HG03521 (cell line): ENCODE results near the gene CSN1S1.
A peak's percentile ranks its signal among the peaks of the same experiment; 100 is the strongest.
"Not testable (repeated sequence)": the region's sequence is repeated elsewhere in the genome, so short reads cannot be mapped to it uniquely, and the experiment has no call there.

ENCODE experiments used
- ATAC-seq: cut with Tn5 transposase; IDR thresholded peaks from one replicate; pipeline ENCODE4 v1.9.1; 2021; ENCODE audit warnings: mild to moderate bottlenecking, moderate library complexity; ENCODE audit not compliant: unreplicated experiment

Gene CSN1S1, protein sequence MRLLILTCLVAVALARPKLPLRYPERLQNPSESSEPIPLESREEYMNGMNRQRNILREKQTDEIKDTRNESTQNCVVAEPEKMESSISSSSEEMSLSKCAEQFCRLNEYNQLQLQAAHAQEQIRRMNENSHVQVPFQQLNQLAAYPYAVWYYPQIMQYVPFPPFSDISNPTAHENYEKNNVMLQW

DNA sequence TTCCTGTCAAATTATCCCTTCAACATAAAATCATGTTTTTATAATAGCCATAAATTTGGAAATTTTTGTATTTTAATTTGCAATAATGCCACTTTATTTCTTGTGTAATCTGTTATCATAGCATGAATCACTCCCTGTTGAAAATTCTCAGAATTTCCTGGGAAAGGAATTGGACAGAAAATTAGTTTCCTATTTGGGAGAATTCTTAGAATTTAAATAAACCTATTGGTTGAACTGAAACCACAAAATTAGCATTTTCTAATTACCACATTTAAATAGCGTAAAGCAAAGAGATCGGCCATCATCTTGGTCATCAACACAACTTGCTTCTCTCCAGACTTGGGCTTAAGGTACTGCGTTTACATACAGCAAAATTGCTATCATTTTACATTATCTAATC, at the start of gene CSN1S1:
Gene CSN1S1 (plus strand): TSS at position 301 of the 400 bp plus-strand sequence. CDS start 1,488 bp downstream, outside the sequence.
- no peak for ATAC-seq

DNA sequence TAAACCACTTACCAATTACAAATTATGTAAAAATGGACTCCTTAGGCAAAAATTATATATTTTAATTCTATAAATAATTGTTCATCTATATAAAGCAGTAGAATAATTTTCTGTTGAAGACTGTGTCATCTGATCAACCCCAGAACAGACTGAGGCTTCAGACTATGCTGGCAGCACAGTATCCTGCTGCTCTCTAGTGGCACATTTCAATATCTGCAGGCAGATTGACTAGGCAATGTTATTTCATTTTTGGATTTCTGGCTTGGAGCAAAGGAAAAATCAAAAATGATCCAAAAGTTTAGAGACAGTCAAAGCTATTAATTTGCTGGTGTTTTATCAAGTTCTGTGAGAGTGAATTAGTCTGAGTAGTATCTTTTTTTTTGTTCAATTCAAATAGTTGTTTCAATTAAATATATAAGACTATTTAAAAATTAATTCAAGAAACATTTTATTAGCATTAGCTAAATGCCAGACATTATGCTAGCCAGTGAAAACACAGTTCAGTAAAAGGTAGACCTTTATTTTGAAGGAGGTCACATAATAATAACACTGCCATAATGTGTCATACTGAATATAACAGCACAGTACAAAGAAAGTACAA, 49.6 kb upstream of the CSN1S1 start:
- ATAC-seq: peak; percentile 75

DNA sequence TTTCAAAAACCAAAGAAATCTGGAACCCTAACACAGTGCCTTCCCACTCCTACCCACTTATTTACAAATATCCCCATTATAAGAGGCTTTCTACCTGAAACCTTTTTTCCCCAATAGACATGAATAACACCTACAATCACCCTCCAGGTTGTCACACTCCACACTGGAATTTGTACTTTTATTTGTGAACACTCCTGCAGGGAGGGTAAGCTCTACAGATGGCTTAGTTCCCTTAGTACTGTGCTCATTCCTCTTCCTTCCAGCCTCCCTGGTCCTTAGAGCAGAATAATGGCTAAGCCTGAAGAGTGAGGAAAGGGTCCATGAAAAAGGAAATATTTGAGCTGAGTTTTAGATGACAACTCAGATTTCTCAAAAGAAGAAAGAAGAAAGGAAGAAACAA, 48.7 kb upstream of the CSN1S1 start:
- ATAC-seq: no peak

DNA sequence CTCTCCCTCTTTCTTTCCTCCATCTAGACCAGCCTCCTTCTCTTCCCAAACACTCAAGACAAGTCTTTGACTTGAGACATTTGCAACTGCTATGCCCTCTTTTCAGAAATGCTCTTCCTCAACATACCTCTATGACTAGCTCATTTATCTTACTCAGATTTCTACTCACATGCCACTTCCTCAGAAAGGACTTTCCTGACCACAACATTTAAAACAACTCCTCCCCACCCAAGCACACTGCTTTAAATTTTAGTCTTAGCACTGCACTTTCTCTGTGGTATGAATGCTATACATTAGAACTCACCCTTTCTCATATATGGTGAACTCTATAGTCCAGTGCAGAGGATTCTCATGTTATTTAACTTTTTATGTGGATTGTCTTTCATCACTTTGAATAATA, 42.5 kb upstream of the CSN1S1 start:
- no peak for ATAC-seq

DNA sequence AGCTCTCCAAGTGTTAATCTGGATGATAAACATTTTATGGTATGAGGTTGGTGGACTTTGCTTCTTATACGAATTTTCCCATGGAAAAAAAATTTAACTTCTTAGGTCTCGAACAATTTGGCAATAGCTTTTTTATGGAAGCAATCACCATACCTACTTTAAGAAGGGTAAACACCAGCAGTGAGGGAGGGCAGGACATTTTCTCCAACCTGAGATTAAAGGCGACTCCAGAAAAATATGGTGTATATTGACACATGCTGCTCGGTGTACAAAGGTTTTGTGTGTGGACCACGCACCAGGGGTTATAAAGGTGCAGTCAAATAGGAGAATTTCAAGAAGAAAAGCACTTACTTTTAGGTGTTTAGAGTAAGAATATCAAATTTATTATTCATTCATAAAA, 36.7 kb upstream of the CSN1S1 start:
- ATAC-seq: no peak

DNA sequence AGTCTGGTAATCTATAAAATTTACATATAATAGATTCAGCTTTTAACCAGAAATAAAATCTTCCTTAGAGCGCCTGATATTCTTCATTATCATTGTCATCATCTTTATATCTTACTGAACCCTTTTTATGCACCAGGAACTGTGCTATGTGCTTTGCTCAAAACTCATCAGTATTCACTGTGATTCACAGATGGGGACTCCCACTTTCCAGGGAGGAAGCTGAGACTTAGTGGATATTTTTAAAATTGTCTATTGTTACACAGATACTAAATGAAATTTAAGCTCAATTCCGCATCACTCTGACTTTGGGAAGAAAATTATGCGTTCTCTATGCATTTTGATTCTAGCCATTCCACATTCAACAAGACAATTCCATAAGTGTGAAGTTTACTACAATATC, 36.1 kb upstream of the CSN1S1 start:
- no peak for ATAC-seq

DNA sequence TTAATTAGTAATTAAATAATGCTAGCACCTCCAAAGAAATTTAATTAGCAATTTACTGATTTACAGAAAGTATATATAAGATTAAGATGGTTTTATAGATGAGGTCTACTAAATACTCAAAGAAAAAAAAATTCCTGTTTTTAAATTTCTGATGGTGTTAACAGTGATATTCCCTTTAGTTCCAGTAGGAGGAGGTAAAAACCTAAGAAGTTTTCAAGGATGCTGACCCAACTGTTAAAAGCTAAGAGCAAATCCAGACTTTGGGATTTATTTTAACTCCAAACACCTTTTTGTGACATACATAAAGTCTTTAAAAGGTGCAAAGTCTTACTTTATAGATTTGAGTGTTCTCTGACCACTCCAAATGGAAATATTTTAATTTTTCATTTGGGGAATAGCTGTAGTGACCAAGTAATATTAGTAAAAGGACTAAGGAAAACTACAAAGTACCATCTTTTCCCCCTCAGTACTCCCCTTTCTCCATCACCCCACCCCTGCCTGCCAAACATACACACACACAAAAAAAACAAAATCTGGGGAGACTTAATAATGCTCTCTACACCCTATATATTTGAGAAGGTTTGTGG, 34.2 kb upstream of the CSN1S1 start:
- no peak for ATAC-seq

DNA sequence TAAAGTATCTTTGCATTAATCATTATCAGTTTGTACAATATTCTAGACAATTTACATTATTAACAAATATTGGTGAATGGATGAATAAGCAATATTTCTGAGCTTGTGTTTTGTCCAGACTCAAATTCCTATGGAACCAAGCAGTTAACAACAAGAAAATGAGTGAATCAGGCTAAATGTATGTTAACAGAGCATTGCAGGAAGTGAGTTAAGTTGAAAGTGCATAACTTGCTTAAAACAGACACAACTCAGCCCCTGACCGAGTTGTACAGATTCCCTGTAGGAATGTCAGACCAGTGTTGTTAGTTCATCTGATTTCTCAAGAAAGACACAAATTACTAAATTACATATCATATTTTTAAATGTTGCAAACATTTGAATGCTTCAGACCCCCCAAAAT, 23.7 kb upstream of the CSN1S1 start:
- no peak for ATAC-seq

DNA sequence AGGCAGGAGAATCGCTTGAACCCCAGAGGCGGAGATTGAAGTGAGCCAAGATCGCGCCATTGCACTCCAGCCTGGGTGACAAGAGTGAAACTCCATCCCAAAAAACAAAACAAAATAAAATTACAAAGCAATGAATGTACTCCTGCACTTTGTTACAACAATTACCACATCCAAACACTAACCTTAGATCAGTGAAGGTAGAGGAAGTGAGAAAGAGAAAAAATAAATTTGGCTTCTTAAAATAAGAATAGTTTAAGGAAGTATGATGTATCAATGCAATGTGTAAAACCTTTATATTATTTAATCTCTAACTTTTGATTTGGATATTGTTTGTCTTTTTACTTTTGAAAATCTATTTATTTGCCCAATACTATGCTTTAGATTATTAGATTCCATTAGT, 21.7 kb upstream of the CSN1S1 start:
- no peak for ATAC-seq

DNA sequence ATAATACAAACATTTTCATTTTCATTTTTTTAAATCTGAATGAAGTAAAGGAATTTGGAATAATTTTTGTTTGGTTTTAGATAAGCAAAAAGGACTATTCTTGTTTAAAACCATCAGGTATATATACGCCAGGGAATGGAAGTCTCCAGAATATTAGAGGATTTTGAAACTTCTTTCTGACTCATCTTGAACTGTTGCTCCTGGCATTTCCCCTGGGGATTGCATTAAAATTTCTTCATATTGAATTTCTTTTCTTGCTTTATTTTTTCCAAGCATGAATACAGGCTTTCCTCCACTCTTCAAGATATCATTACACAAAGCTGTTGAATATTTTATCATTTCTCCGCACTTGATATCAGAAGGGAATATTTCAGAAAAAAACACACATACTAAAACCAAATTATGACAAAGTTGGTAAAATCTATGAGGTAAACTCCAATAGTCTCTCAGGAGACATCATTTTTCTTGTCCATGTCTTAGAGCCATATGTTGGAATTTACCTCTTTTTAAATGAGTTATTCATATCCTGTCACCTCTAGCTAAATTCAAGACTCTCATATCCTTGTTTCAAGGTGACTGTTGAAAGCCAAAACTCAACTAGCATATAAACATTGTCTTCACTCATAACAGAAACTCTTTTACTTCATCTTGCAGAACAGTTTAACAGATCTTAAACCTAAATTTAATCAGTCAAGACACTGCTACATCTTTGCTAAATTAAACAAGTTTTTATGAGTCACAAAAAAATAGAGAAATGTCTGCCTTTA, 20.7 kb upstream of the CSN1S1 start:
- ATAC-seq: no peak

DNA sequence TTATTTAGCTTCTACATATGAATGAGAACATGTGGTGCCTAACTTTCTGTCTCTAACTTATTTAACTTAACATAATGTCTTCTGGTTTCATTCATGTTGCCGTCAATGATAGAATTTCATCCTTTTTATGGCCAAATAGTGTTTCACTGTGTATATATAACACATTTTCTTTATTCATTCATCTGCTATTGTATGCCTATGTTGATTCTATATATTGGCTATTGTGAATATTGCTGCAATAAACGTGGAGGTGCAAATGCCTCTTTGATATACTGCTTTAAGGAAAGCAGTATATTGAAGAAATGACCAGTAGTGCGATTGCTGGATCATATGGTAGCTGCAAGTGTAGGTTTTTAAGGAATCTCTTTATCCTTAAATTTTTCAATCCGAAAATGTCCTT, 10.0 kb upstream of the CSN1S1 start:
- no peak for ATAC-seq

DNA sequence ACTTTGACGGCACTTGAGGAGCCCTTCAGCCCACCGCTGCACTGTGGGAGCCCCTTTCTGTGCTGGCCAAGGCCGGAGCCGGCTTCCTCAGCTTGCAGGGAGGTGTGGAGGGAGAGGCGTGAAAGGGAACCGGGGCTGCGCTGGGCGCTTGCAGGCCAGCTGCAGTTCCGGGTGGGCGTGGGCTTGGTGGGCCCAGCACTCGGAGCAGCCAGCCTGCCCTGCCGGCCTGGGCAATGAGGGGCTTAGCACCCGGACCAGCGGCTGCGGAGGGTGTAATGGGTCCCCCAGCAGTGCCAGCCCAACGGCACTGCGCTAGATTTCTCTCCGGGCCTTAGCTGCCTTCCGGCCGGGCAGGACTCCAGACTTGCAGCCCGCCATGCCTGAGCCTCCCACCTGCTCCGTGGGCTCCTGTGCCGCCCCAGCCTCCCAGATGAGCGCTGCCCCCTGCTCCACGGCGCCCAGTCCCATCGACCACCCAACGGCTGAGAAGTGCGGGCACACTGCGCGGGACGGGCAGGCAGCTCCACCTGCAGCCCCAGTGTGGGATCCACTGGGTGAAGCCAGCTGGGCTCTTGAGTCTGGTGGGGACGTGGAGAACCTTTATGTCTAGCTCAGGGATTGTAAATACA, 7.0 kb upstream of the CSN1S1 start:
- ATAC-seq: not testable (repeated sequence)

DNA sequence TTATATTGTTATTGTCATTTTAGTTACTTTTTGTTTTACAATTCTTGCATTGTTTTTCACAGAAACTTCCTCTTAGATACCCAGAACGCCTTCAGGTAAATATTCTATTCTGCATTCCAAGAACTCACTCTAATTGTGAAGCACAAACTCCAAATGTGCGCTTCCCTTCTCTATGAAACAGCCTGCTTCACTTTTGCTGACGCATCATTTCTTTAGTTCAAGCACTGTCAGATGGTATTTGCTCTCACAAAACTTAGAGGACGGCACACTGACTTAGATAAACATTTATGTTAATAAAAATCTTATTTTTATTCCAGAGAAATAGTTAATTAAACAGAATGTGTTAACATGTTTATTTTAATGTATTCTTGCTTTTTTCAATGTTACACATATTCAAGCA, 3.3 kb downstream of the CSN1S1 start:
- ATAC-seq: no peak

DNA sequence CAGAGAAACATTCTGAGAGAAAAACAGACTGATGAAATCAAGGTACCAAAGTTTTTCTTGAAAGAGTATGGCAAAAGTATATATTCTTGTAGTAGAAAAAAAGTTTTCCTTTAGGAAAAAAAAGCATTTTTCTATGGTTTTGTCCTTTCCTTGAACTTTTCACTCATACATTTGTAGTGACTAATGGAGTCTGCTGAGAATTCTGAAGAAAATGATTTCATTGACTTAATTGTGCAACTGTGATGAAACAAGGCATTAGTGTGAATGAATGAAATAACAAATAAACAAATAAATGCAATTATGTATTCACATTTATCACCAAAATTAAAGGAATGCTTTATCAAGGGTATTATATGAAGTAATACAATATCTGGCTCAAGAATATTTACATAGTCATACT, 5.7 kb downstream of the CSN1S1 start:
- ATAC-seq: no peak

DNA sequence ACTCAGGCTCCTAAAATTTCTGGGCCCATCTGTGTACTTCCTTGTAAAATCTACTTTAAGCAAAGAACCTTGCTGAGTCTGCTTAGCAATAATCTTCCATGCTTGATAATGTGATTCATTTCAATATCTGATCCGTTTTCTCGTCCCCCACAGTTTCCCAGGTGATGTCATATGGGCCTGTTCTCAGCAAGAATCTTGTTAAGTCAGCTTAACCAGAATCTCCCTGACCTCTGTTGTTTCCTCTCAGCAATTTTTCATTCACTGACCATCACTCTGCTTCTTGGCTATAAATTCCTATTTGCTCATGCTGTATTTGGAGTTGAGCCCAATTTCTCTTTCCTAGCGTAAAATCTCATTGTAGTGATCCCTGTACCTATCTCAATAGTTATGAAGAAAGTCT, 20.7 kb downstream of the CSN1S1 start:
- no peak for ATAC-seq

DNA sequence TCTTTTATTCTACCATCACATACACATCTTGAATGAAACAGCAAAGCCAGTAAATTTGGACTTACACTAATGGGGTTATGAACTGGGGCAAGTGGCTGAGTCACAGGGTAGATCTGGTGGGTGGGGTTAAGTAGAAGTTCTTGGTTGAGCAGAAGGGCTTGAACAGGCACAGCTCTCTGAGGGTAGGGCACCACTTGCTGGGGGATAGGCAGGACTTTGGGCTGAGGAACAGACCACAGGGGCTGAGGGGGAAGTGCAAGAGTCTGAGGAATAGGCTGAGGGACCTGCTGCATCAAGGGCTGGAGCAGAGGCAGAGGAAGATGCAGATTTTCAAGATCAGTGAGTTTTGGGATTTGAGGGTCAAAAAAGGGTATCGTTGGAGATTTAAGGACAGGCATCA, 26.3 kb downstream of the CSN1S1 start:
- ATAC-seq: no peak

DNA sequence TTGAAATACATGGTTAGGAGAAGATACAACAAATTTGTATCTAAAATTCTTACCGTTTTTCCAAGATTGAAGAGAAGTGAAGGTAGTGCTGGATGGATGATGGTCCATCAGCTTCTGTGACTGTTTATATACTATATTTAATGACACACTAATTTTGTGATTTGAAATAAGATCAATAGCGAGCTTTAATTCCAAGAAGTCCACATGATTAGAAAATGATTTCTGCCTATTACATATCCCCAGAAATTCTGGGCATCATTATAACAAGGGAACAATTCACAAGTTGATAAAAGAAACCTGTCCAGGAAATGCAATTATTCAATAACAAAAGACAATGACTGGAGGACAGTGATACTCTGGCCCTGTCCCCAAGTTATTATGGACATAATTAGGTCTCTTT, 34.8 kb downstream of the CSN1S1 start, which contains the start of gene CSN2:
Gene CSN2 (minus strand): TSS at position 101 of the 400 bp plus-strand sequence. CDS start 4,733 bp downstream, outside the sequence.
- ATAC-seq: no peak

DNA sequence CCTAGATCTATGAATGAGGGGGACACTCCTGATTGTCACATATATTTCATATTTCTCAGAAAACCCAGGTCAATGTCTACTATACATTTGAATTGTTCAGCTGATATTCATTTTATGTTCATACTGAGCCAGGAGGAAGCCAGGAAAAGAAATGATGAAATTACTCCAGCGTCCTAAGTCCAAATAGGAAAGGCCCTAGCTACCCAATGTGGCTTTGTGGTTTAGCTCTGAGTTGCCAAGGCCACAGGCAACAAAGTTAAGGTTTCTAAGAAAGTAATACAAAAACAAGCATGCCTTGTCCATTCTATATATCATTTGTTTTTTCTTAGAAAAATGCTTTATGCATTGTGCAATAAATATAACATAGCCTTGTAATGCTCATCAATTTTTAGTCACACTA, 39.2 kb downstream of the CSN1S1 start:
- no peak for ATAC-seq

DNA sequence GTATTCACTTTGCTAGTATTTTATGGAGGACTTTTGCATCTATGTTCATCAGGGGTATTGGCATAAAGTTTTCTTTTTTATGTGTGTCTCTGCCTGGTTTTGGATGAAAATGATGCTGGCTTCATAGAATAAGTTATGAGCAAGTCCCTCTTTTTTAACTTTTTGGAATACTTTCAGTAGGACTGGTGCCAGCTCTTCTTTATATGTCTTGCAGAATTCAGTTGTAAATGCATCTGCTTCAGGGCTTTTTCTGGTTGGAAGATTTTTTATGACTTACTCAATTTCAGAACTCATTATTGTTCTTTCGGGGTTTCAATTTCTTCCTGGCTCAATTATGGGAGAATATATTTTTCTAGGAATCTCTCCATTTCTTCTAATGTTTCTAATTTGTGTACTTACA, 43.8 kb downstream of the CSN1S1 start:
- ATAC-seq: no peak

DNA sequence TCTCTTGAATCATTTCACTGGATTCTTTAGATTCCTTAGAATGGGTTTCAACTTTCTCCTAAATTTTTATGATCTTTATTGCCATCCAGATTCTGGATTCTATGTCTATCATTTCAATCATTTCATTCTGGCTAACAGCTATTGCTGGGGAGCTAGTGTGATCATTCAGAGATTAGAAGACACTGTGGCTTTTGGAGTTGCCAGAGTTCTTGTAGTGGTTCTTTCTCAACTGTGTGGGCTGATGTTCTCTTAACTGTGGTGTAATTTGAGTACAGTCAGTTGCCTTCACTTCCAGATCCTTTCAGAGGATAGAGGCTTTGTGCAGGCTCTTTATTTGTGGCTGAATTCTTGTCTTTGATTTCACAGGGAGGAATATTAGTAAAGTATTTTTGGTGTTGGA, 46.7 kb downstream of the CSN1S1 start:
- no peak for ATAC-seq

DNA sequence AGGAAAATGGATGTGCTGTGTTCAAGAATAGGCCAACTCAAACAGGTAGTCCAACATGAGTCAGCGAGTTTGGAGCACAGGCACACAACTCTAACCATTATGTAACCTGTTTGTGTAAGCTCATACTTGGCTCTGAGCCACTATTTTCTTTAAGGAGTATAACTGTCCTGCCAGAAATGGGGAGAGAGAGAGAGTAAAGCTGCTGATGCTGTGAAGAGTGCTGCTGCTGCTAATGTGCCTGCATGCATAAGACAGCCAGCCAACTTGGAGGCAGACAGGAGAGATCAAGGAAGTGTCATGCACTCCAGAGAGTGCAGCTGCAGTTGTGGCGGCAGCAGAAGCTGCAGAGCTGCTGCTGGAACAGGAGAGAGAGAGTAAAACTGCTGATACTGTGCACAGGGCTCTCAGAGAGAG, 53.2 kb downstream of the CSN1S1 start:
- no peak for ATAC-seq
